ENCODE results near the gene TTLL1. TPM values are rescaled to one million over a fixed set of nuclear protein-coding genes. Genes with fewer than 3 reads are reported as not detected.
"Not testable (repeated sequence)": the region's sequence is repeated elsewhere in the genome, so short reads cannot be mapped to it uniquely, and the experiment has no call there.

TTLL1 gene
- total RNA-seq, 1 donor from 2014 or later, result 4.9 TPM

GRCh38 chr22:43014316-43014868, 74.8 kb downstream of the TTLL1 start:
- no peak for DNase-seq (ENCODE audit: low spot score)

- no peak for DNase-seq (ENCODE audit: low spot score)
These were observed 75.6 kb downstream of the TTLL1 start for GRCh38 chr22:43013355-43014315.

- DNase-seq (ENCODE audit: low spot score), result no peak
These were observed 76.8 kb downstream of the TTLL1 start for GRCh38 chr22:43012390-43012789.

GRCh38 chr22:43011079-43011478, 78.1 kb downstream of the TTLL1 start:
- DNase-seq (ENCODE audit: low spot score), result no peak

GRCh38 chr22:43009444-43009843, 79.7 kb downstream of the TTLL1 start:
- no peak for DNase-seq (ENCODE audit: low spot score)

GRCh38 chr22:43008921-43009320, 80.3 kb downstream of the TTLL1 start:
- DNase-seq (ENCODE audit: low spot score), result no peak

- no peak for DNase-seq (ENCODE audit: low spot score)
These were observed 80.7 kb downstream of the TTLL1 start for GRCh38 chr22:43008509-43008908.

- DNase-seq (ENCODE audit: low spot score), result no peak
These were observed 81.6 kb downstream of the TTLL1 start for GRCh38 chr22:43007519-43008102.

- DNase-seq (ENCODE audit: low spot score), result no peak
These were observed 82.4 kb downstream of the TTLL1 start for GRCh38 chr22:43006753-43007152.

- no peak for DNase-seq (ENCODE audit: low spot score)
These were observed 83.1 kb downstream of the TTLL1 start for GRCh38 chr22:43006016-43006505.

- no peak for DNase-seq (ENCODE audit: low spot score)
These were observed 84.1 kb downstream of the TTLL1 start for GRCh38 chr22:43005106-43005505.

GRCh38 chr22:43004362-43005035, 84.7 kb downstream of the TTLL1 start:
- DNase-seq (ENCODE audit: low spot score), result no peak

GRCh38 chr22:43002202-43002586, 87.0 kb downstream of the TTLL1 start:
- DNase-seq (ENCODE audit: low spot score), result no peak

GRCh38 chr22:43001271-43002201, 87.7 kb downstream of the TTLL1 start:
- DNase-seq (ENCODE audit: low spot score), result no peak

GRCh38 chr22:43000441-43001175, 88.6 kb downstream of the TTLL1 start:
- DNase-seq (ENCODE audit: low spot score), result no peak

- no peak for DNase-seq (ENCODE audit: low spot score)
These were observed 91.6 kb downstream of the TTLL1 start for GRCh38 chr22:42997582-42998090.

- DNase-seq (ENCODE audit: low spot score), result no peak
These were observed 92.4 kb downstream of the TTLL1 start for GRCh38 chr22:42996646-42997365.

GRCh38 chr22:42995654-42996053, 93.5 kb downstream of the TTLL1 start:
- DNase-seq (ENCODE audit: low spot score), result not testable (repeated sequence)

All from mesenteric fat pad (tissue), 1 donor.